SKM-1 treated with dmso at 0.1 percent for 144 hours (cell line): ENCODE data around the gene TBC1D3B.
A peak's percentile ranks its signal among the peaks of the same experiment; 100 is the strongest.
"Not testable (repeated sequence)": the region's sequence is repeated elsewhere in the genome, so short reads cannot be mapped to it uniquely, and the experiment has no call there.

Experiments
- DNase-seq: peaks from one replicate; lab custom pipeline; 2025; ENCODE audit not compliant: unreplicated experiment; lab: John Stamatoyannopoulos, UW

The TBC1D3B gene

DNA sequence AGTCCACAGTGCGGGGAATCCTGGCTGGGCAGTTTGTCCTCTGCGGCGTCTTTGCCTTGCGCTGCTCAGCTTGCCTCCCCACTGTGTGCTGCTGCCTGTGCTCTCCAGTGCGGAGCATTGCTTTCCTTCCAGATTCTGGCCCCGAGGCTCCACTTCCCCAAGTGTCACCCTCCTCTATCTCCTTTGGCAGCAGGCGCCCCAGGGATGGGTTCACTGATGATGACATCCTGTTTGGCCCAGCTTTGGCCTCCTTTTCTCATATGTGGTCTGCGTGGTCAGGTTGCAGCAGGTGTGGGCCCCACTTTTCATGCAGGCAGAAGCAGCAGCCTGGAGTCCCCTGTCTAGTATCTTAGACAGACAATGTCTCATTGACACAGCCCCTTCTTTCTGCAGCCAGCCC, 25.1 kb upstream of the TBC1D3B start:
- peak; percentile 99 for DNase-seq

DNA sequence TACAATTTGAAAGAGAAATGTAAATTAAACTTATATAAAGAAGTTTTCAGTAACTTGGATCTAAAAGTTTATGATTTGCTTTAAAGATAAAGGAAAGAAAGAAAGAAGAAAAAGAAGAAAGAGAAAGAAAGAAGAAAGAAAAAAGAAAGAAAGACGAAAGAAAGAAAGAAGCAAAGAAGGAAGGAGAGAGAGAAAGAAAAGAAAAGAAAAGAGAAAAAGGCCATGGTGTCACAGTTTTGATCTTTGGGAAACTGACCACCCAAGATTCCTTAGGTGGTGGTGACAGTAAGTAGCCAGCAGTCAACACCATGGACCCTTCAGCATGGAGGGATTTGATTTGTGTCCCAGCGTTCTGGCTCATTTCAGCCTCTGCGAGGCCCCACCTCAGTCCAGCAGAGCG, 24.7 kb upstream of the TBC1D3B start:
- DNase-seq: not testable (repeated sequence)

DNA sequence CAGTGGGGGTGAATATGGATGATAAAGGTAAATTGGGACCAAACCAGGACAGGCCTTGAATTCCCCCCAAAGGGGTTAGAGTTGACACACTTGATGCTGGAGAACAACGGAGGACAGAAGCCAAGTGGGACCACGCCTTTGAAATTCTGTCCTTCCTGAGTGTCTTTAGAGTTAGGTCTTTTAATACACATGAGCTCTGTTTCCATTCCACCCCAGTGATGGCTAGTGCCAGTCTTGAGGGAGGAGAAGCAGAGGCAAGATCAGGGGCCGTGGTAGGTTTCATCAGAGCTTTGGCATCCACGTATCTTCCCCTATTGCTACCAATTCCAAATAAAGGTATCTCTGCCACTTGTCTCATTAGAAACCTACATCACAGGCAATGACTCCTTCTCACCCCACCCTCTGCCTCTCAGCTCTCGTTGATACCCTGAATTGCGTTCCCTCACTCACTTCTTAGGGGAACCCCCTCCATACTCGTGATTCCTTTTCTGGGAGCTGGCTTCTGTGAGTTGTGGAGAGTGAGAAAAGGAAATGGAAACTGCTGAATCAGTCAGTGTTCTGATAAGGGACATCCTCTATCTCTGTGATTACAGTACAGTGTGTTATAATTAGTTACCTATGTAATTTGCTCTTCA, 22.5 kb upstream of the TBC1D3B start:
- DNase-seq: no peak

DNA sequence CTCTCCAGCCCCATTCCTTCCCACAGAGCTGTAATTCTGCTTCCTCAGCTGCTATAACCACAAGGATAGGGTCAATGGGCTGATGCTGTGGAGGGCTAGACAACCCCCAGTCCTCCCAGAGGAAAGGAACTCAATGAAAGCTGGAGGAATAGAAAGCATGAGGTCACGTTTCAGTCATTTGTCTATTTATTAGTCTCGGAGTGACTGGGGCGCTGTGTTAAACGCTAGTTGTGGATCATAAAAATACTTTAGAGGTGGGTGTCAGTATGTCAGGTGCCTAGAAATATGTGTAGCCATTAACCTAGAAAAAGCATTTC, 20.9 kb upstream of the TBC1D3B start:
- no peak for DNase-seq

DNA sequence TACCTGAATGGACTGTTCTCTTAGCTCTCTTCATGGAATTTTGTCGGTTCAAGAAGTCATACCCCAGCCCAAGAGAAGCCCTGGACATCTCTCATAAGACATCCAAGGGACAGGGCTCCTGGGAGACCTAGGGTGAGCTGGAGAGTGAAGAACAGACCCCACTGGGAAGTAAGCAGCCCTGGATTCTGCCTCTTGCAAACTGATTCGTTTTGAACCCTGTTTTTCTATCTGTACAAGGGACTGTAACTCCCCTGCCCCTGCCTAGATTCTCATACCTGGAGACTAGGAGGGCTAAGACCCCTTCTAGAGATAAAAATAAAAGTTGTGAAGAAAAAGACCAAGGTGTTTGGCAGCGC, 19.7 kb upstream of the TBC1D3B start:
- no peak for DNase-seq

DNA sequence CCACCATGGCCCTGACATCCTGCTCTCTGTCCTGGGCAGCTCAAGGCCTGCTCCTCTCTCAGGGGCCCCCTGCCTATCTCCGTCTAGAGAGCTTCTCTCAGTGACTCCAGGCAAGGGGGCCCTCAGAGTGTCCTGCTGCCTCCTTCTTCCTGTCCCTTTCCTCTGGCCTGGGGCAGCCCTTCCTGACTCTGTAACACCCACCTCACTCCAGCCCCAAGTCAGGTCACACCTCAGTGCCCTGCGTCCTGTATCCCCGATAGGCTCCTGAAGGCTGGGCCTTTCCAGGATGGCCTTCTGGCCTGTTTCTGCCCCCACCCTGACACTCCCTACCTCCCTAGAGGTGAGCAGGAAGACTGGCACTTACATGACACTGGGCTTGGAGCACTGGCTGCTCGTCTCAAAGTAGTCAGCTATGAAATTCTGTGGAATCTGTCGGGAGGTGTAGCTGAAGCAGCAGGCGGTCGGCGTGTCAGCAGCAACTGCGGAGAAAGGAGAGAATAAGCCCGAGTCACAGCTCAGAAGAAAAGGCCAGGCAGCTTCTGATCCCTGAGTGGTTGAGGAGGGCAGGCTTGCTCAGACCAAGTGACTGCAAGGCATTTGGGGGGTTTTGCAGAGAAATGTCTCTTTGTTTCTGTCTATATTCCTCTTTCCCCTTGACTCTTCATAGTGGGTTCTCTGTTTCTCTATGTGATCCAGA, 19.1 kb upstream of the TBC1D3B start:
- no peak for DNase-seq

DNA sequence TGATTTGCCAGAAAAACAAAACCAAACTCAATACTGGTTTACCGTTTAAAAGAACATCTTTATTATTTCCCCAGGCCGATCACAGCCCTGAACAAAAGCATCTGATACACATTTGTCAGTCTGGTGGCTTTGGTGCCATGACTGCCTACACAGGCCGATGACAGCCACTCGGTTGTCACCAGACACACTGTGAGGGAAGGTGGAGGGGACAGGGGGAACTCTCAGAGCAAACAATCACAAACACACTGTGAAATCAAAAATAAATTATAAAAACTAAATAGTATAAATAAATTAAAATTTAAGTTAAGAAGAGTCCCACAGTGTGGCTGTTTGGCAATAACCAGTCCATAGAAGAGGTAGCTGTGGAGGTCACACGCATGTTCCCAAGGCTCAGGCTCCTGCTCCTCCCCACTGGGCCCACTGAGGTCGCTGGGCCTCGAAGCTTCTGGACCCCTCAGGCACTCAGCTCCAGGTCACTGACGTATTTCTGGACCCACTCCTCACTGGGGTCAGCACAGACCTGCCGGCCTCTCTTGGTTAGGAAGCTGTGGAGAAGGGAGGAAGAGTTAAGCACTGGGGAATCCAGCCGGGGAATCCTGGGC, 18.5 kb upstream of the TBC1D3B start:
- not testable (repeated sequence) for DNase-seq

DNA sequence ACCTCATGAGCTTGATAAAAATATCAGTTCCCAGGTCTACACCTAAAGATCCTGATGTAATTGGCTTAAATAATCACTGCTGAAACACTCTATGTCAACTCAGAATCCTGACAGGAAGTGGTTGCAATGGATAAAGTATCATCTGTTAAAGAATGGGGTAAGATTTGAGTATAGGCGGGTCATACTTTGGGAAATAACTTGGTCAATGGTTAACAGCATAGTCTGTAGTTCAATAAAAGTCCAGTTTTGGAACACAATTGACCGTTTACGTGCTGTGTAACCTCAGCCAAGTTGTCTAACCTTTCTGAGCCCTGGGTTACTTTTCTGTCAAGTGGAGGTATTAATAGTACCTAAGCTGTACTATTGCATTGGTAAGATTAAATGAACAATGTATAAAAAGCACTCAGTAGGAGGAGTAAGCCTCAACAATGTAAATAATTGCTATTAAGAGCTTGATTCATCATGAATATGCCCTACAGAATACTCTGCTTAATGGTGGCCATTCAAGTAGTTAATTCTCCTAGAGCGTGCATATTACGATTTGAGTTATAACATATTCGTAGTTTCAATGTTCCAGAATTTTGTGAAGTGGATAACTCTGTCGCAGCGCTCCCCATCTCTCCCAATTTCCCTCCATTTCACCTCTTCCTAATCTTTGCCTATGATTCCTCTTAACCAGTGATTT, 17.9 kb upstream of the TBC1D3B start:
- not testable (repeated sequence) for DNase-seq

DNA sequence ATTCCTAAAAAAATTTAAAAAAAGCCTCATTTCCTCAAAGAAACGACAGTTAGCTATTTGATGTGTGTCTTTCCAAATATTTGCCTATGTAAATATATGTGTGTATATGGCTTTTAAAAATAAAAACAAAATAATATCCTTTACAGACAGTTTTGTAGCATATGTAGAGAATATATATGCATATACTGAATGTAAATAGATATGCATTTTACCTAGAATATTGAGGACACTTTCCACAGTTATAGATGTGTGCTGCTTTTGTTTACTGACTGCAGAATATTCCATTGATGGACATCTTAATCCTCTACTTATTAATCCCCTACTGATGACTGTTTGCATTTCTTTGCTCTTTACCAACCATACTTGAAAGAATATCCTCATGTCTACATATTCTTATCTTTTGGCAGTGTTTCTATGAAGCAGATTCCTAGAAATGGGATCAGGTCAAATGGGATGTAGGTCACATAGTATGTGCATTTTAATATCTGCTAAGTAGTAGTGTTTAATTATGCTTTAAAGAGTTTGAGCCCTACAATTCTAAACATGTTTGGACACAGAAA, 16.9 kb upstream of the TBC1D3B start:
- DNase-seq: no peak

DNA sequence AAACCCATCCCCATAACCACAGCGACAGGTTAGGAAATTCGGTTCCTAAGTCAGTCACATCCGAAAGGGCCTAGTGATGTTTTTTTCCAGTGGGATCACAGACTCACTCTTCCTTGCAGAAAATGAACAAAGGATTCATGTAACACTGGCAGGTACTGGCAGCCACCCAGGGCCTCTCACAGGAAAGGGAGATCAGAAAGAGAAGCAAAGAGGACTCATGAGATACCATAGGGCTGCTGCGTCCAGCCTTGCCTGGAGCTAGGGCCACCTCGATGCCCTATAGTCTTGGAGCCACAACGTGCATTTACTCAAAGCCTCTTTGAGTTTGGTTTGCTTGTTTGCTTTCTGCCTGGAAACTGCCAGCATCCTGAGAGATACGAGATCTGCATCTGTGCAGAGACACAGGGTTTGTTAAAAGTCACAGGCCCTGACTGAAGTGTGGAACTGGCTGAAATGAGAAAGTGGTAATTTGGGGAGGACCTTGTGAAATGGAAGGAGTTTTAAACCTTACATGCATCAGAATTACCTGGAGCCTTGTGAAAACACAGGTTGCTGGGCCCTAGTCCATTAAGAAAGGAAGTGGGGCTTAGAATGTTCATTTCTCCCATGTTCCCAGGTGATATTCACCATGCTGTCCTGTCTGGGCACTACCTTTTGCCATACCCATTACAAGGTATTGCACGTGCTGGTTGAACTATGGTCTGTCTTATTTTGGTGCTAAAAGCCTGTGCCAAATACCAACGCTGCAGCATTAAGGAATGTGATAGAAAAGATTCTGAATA, 14.3 kb upstream of the TBC1D3B start:
- DNase-seq: not testable (repeated sequence)

DNA sequence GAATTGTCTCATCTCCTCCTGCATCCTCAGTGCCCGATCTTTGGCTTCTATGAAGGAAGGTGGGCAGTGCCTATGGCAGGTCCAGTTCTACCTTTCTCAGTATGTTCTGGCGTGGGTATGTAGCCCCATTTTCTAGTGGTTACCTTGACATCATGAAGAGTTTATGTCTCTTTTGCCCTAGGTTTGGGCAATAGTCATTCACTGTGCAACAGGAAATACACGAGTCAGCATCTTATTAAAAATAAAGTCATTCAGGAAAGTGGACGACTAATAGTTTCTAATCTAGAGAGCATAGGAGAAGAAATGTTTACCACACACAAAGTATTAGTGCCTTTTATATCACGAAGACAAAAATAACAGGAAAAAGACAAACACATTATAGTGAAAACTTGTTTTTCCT, 13.6 kb upstream of the TBC1D3B start:
- not testable (repeated sequence) for DNase-seq

DNA sequence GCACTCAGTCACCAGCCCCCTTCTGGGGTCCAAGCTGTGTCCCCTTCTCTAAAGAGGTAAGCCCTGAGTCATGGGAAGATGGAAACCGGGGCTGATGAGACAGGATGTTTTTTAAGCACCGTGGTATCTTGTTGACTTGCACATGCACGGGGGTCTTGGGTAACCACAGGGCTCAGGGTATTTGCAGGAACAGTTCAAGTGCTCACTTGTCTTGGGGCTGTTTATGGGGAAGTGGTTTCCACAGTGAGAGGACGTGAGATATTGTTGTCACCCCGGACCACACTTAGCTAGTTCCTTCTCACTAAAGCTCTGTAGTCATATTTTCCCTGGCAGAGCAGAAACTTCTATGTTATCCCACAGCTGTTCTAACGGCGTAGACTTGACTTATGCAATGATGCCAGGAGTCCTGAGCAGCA, 12.5 kb upstream of the TBC1D3B start:
- DNase-seq: peak; percentile 100

DNA sequence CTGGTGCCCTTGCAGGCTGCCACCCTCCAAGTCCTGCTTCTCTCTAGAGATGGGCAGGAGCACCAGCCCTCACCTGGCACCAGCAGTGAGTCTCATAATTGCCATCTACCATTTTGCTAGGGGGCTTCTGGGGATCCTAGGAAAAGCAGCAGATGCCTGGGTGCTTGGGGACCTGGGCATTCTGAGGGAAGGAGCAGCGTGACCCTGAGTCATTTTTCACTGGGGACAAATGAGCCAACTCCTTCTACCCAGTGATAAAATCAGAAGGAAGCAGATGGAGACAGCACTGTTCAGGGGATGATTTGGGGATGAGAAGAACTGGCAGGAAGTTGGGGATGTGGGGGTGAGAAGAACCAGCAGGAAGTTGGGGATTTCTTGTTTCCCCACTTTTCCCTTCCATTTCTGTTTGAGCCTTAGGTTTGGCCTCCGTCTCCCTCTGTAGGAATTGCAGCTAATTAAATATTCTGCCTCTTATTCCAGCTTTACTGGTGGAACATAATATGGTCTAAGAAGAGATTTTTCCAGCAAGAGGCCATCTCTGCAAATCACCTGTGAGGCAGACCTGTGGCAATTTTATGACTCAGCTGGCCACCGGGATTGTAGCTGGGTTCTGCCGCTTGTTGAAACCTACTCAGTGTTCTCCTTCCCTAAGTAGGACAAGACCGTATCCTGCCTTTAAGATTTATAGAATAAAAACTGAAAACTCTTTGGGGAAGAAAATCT, 11.7 kb upstream of the TBC1D3B start:
- DNase-seq: not testable (repeated sequence)

DNA sequence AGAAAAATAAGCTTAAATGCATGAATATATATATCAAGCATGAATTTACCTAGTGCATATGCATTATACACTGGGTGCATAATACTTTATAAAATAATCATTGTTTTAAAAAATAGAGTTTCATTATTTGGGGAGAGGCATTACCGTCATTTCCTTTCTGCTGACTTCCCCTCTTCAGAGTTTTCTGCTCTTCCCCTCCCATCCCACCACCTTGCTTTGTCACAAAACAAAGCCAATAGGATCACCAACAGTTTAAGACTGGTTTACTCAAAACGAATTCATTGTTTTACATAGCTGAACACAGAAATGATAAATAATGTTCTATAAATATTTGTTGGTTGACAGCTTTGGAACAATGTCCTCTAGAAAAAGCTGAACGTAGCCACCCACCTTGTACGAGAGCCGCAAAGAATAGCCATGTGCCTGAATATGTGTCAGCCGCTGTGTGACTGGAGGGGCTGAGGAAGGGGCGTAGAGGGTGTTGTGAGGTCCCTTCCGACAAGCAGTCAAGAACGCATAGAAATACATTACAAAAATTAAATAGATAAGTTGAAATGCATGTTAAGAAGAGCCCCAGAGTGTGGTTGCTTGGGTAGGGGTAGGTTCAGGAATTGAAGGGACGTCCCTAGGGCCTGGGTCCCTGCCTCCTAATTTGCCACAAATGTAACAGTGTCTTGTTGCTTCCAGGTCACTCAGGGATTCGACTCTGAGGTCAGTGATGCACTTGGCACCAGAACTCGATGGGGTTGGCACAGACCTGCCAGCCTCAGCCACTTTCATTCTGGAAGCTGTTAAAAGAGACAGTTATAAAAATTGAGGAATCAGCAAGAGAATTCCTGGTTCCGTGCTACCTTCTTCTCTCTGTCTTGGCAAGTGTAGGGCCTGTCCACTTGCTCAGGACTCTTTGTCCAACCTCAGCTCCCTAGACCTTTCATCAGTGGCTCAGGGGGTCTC, 10.7 kb upstream of the TBC1D3B start:
- not testable (repeated sequence) for DNase-seq

DNA sequence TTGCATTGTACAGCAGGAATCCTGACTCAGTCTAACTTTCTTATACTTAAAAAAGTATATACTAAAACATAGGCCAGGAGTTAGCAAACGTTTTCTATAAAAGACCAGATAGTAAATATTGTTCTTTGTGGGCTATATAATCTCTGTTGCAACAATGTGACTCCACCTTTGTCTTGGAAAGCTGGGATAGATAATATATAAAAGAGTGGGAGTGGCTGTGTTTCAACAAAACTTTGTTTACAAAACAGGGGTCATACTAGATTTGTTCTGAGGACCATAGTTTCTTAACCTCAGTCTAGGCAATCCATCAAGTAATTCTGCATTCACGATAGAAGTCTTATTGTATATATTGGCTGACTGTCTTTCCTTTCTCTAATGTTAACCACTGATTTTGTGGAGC, 9.0 kb upstream of the TBC1D3B start:
- no peak for DNase-seq

DNA sequence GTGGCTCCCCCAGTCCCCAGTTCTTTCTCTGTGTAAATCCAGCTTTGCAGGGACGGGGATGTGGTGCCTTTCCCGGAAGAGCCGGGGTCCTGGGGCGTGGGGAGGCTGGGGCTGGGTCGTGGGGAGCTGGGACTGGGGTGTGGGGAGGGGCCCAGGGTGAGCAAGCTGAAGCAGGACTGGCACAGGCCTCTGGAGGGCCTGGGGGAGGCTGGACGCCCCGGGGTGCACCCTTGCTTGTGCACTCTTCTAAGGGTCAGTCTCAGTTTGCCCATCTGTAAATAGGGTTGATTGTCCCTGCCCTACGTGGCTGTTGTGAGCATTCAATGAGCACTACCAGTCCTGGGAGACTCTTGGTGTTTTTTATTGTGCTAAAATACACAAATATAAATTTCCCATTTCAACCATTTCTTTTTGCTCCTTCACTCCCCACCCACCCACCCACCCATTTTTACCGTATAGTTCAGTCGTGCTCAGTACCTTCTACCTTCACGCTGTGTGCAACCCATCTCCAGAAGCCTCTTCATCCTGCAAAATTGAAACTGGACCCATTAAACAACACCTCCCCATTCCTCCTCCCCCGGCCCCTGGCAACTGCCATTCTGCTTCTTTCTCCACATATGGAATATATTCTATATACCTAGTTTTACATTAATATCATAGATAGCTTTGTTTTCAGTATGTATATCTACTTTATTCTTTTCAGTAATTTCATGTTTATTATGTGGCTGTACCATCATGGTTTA, 7.8 kb upstream of the TBC1D3B start:
- no peak for DNase-seq

DNA sequence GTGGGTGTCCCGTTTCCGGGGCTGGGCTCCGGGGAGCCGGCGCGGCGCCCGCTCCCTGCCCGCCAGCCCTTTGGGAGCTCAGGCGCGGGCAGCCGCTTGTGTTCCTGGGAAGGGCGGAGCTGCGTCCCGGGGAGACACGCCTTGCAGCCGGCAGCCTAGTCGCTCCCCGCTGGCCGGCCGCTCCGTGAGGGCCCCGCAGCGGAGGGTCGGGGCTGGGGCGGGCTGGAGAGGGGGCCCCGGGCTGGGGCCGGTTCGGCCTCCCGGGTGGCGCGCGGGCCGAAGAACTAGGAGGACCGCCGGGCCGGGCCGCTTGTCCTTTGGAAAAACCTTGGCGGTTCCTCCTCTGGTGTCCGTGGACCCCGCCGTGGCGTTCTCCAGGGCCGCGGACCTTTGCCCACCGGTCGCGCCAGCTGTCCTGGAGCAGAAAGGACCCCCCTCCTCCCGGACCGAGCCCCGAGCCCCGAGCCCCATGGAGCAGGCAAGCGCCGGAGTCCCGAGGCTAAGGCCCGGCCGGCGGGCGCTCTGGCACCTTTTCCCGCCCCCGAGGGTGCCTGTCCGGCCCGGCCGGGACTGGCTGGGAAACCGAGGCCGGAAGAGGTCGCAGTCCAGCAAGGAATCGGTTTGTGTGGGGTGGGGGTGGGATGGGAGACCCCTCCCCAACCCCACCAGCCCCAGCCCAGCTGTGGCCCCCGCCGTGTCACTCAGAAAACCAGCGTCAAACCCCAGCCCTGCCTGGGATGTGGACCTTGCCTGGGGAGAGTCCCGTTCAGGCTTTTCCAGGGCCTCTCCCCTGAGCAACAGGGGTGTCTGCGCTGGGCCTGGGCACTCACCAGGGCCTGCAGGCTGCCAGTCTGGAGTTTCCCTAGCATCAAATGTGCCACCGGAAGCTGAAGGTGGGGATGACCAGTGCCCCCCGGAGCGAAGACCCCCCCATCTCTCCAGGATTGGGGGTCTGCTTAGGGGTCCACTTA, 6.8 kb upstream of the TBC1D3B start:
- no peak for DNase-seq
